Measurements from ENCODE around the gene CRTAC1.

CRTAC1 gene

GRCh38 chr10:98029149-98030092 is 1.0 kb downstream of the CRTAC1 start:
- DNase-seq = no peak

GRCh38 chr10:98028168-98028770 is 2.2 kb downstream of the CRTAC1 start:
- peak; percentile 57 for DNase-seq

DNA sequence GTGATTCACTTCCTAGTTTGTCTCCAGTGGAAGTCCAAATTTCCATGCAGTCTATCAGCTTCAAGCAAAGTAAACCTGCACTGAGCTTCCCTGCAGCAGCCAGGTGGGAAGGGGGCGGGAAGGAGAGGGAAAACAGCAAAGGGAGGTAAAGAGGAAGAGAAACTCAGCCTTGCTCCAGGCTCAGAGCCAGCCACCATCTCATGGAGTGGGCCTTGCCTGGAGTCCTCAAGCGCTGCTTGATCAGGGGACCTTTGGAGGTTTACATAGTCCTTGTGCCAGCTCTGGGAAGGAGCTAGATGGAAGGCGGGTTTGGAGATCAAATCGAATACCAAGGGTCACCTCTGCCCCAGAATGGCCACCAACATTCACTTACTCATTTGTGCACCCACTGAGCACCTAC is 7.4 kb downstream of the CRTAC1 start:
- DNase-seq = no peak

- no peak for DNase-seq
Measured at GRCh38 chr10:98020784-98021183, 9.6 kb downstream of the CRTAC1 start.

DNA sequence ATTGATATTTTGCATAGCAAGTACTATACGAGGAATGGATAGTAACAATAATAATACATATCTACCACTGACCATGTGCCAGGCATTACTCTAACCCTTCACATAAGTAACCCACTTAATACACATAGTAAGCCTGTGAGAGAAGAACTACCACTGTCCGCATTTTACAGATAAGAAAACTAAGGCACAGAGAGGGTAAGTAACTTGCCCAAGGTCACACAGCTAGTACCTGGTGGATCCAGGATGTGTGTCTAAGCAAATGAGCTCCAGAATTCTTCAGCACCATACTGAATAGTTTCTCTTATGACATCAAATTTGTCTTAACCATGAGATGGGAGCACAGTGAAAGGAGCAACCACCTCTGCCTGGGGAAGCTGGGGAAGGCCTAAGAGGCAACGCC is 10.2 kb downstream of the CRTAC1 start:
- DNase-seq = no peak

GRCh38 chr10:98019784-98020183 is 10.6 kb downstream of the CRTAC1 start:
- DNase-seq = no peak

GRCh38 chr10:98016772-98017475 is 13.5 kb downstream of the CRTAC1 start:
- no peak for DNase-seq

DNA sequence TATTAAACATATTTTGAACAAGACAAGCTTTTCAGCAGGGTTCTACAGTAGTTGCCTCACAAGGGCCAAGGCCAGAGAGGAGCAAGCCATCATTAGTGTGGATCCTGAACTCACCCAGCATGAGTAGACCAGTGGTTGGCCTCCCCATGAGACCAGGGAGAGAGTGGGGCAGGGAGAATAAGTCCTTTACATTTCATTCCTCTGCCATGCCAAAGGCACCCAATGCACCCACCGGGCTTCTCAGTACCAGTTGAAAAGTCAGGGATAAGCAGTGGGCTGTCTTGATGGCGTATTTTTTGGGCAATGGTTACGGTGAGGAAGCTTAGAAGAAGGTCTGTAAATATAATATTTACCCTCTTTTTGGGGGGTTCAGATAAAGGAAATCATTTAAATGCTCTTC is 16.6 kb downstream of the CRTAC1 start:
- no peak for DNase-seq

DNA sequence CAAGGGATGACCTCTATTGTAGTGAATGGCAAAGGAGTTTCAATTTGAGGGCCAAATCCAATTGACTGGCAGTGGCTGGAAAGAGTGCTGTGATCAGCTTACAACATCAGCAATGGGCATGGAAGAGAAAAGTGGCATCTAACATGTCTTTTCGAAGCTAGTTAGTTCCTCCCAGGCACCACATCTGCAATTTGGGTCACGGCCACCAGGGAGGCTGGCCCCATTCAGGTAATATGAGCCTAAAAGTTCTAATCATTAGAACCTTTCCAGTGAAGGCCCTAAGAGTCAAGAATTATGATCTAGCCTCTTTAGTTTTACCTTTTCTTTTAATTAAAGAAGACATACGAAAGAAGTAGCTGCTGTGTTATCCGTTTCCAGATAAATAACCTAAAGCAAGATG is 17.3 kb downstream of the CRTAC1 start:
- DNase-seq = no peak

DNA sequence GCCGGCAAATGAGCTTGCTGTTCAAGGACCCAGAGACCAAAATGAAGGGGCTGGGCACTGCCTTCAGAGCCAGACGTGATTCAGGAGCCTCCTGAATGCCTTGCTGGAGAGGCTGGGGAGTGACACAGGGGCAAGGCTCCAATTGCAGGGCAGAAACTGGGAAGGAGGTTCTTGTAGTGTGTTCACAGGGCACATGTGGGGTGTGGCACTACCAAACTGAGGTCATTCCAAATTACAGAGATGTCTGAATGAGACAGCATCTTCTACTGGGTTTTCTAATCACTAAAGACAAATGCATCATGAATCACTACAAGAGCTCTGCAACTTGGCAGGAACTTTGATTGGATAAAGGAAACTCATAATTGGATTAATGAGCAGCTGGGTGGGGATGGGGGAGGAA is 17.8 kb downstream of the CRTAC1 start:
- DNase-seq = no peak

DNA sequence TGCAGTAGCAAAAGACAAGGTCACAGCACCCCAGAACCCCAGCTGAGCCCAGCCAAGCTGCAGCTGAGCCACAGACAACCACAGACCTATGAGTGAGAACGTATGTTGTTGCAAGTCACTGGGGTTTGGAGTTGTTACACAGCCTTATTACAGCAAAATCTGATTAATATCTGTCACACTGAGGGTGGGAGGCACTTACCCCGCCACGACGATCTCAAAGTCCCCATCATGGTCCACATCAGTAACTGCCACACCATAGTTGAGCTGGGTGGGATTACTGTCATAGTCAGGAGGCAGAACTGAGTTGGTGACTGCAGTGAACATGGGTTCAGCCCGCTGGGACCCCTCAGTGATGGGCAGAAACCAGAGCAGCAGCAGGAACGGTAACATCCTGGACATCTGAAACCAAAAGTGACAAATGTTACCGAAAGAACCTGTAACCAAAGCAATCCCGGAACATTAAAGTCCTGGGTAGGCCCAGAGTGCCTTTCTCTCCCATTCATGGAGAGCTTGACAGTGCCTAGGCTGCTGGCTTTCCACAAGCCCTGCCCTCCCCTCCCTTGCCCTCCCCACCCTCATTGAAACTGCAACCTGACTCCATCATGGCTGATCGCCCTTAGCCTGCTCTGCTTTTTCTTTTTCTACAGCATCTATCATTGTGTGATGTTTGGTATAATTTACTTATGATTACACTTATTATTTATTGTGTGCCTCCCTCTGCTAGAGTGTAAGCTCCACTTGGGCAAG is 19.3 kb downstream of the CRTAC1 start:
- DNase-seq = no peak

- no peak for DNase-seq
Measured at GRCh38 chr10:98006266-98006665, 24.2 kb downstream of the CRTAC1 start.

DNA sequence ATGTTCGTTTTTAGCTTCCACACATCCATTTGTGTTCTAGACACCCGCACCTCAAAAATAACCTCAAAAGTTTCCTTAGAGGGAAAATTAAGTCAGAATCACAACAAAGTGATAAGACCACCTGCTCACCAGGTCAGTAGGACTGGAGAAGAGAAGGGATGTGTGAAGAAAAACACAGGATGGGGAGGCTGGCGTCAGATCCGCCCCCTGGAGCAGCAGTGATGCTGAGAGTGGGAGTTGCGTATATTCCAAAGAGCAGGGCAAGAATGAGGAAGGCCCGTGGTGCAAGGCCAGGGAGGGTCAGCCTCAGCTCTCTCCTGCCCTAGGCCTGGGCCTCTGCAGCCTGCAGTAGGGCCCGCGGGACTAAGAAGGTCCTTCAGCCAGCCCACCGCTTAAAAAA is 28.7 kb downstream of the CRTAC1 start:
- DNase-seq = no peak

DNA sequence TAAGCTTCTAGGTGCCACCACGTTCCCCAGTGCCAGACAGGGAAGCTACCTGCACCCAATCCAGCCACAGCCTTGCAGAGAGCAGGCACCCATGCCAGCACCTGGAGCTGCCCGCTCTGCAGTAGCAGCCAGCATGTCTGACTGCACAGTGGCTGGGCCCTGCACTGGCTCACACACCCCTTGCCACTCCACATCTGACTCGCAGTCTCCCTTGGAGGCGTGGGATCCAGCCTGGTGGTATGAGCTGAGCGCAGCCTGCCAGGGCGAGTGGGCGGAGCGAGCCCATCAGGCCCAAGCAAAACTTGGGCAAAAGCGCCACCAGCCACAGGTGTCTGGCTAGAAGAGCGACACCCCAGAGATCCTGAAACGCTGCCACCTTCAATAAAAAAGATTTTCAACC is 30.1 kb downstream of the CRTAC1 start:
- no peak for DNase-seq

DNA sequence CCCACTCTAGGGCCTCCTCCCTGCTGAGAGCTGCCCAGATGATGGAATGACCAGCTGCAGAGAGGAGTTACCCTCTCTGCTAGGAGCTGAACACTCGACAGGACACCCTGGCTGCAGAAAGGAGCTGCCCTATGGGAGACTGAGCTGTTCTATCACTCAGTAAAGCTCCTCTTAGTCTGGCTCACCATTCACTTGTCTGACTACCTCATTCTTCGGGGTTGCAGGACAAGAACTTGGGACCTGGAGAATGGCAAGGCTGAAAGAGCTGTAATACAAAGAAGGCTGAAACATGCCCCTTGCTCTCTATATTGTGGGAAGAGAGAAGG is 30.5 kb downstream of the CRTAC1 start:
- DNase-seq = no peak

- DNase-seq = no peak
Measured at GRCh38 chr10:97999066-97999922, 31.1 kb downstream of the CRTAC1 start.

GRCh38 chr10:97991871-97992270 is 38.5 kb downstream of the CRTAC1 start:
- no peak for DNase-seq

DNA sequence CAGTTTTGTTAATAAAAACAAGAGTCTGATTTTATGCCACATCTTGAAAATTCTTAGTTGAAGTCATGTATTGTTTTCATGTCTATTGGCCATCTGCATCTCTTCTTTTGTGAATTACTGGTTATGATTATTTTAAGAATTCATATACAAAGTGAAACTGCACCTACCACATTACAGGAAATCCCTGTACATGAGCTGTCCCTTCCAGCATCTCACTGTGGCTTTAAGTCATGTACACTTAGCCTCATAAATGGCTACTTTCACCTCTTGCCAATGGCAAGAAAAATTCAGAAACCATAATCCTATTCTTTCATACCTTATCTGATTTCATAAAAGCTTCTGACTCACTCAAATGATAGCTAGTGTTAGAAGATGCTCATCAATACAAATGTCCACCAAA is 48.6 kb downstream of the CRTAC1 start:
- no peak for DNase-seq

DNA sequence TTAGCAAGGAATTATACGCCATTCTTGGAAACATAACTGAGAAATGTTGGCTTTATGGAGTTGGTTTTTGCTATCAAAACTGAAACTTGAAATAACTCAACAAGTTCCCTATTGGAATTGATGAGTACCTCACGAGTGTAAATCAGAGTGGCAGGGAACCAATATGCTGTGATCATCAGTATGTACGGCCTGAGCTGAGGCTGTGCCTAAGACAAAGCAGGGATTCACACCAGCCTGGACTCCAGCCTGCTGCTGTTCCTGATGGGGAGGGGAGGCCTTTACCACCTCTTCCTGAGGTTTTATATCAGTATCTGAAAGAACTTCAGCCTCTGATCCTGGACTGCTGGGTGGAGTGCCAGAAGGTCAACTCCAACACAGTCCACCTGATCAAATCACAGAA is 52.7 kb downstream of the CRTAC1 start:
- no peak for DNase-seq

DNA sequence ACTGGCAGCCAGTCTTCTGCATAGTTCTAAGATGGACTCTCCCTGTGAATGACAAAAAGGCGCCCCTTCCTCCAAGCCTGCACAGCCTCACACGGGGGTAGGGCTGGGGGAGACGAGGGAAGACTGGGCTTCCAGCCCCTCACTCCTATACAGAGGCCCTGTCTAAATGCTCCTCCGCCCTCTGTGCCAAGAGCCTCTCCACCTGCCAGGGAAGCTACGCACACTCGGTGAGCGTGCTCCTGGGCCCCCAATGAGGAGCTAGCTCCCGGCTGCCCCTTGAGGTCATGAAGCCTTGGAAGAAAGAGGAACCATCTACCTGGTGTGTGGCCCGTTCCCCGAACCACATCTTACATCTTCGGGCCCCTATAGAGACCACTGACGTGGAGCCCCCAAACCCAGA is 54.8 kb downstream of the CRTAC1 start:
- no peak for DNase-seq

GRCh38 chr10:97974526-97975525 is 55.6 kb downstream of the CRTAC1 start:
- no peak for DNase-seq
